ENCODE data around the gene NPIPA1.
"Not testable (repeated sequence)": the region's sequence is repeated elsewhere in the genome, so short reads cannot be mapped to it uniquely, and the experiment has no call there.

Gene NPIPA1

DNA sequence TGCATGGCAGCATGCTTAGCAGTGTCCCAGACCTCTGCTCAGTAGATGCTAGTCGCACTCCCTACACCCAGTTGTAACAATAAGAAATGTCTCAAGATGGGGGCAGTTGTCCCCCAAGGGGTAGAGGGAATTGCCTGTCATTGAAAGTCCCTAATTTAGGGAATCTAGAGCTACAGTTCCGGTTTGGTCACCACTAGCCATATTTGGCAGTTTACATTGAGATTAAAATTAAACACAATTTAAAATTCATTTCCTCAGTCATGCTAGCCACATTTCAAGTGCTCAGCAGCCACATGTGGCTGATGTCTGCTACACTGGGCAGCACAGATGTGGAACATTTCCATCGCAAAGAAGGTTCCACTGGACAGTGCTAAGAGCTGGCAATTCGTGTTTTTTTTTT is 41.7 kb downstream of the NPIPA1 start:
- not testable (repeated sequence) for DNase-seq

DNA sequence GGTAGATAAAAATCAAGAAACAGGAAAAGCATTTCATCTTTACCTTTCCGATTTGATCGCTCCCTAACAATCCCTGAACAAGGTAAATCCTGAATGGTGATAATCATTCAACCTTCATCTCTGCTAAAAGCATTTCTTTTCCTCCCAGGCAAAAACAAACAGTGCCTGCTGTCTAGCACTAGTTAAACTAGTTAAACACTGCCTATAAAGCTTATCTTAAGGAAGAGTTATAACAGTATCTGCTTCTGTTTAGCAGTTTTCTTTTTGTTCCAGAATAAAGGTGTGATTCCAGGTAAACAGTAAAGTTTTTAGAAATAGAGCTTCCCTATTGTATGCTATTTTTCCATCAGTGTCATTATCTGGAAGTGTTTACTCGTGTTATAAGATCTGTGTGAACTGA is 44.0 kb downstream of the NPIPA1 start:
- not testable (repeated sequence) for DNase-seq

DNA sequence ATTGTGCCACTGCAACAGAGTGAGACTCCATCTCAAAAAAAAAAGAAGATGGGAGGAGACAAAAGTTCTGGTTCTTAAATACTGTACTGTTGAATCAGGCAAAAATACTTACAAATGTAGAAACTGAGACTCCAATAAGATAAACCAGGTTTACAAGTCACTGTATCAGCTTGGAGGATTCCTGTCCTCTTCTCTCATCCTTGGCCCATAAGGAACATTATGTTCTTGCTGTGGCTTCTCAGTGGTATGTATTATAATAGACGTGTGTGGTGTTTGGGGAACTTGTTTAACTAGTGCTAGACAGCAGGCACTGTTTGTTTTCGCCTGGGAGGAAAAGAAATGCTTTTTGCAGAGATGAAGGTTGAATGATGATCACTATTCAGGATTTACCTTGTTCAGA is 45.3 kb downstream of the NPIPA1 start:
- not testable (repeated sequence) for DNase-seq

DNA sequence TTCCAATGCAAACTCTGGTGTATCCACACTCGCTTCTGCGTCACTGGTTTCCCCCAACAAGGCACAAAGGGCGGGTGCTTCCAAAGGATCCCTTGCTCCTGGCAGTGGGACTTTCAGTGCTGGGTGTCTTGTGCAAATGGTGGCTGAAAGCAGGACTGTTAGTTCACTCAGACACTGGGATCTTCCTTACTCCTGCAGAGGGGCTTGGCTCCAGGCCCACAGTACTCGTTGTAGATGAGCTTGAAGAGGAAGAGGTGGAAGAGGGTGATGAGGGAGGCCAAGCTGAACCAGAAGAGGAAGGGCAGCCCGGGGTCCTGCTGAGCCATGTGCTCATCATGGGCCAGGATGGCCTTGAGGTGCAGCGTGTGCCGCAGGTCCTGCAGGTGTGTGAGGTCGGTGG is 50.8 kb downstream of the NPIPA1 start:
- DNase-seq: not testable (repeated sequence)

DNA sequence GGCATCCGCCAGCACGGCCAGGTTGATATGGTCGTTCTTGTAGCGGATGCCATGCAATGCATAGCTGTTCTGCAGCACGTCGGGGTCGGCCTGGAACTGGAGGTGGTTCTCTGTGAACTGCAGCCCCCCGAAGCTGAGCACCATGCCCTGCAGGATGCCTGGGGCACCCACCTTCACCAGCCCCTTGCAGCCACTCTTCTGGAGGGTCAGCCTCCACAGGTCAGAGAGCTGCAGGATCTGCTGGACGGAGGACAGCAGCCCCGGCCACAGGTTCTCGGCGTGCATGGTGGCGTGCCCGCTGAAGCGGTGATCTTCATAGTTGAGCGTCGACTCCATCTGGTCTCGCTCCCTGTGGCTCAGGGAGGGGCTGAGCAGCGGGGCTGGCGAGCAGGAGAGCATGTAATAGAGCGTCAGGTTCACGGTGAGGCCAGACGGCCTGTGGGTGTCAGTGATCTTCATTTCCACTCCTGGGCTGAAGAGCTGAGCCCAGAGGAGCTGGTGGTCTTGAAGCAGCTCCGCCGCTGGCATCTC is 51.5 kb downstream of the NPIPA1 start:
- DNase-seq: not testable (repeated sequence)

DNA sequence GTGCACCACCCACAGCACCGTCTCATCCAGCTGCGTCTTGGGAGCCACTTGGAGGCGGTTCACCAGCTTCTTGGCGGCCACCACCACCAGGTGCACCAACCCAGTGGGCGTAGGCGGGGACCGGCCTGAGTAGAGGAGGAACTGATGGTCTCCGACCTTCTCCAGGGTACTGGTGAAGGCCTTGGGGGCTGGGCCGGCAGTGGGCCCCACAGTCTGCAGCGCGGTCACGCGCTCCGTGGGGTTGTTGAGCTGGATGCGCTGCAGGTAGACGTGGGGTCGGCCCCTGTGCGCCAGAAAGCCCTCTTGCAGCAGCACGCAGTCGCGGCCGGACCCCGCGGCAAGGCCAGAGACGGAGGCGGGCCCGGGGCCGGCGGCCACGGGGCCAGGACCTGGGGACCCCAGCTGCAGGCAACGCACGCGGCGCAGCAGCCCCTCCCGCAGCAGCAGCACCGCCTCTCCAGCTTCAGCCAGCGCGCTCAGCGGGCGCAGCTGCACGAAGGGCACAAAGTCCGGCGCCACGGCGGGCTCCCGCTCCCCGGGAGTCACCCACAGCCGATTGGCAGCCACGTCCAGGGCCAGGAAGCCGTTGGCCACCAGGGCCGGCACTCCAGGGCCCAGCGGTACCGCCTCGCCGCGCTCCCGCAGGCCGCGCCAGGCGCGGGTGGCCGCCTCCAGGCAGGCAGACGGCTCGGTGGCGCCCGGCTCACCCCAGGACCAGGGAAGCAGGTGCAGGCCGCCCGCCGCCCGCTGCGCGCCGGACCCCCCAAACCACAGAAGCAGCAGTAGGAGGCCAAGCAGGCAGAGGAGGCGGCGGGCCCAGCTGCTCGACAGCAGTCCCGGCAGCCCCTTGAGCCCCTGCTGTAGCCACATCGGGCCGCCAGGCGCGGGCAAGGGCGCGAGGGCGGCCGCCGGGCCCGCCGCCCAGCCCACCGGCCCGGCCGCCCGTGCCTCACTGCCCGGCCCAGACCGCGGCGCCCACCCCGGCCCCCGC is 52.3 kb downstream of the NPIPA1 start:
- not testable (repeated sequence) for DNase-seq

DNA sequence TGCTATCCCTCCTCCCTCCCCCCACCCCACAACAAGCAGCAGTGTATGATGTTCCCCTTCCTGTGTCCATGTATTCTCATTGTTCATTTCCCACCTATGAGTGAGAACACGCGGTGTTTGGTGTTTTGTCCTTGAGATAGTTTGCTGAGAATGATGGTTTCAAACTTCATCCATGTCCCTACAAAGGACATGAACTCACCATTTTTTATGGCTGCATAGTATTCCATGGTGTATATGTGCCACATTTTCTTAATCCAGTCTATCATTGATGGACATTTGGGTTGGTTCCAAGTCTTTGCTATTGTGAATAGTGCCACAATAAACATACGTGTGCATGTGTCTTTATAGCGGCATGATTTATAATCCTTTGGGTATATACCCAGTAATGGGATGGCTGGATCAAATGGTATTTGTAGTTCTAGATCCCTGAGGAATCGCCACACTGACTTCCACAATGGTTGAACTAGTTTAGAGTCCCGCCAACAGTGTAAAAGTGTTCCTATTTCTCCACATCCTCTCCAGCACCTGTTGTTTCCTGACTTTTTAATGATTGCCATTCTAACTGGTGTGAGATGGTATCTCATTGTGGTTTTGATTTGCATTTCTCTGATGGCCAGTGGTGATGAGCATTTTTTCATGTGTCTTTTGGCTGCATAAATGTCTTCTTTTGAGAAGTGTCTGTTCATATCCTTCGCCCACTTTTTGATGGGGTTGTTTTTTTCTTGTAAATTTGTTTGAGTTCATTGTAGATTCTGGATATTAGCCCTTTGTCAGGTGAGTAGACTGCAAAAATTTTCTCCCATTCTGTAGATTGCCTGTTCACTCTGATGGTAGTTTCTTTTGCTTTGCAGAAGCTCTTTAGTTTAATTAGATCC is 56.3 kb downstream of the NPIPA1 start:
- DNase-seq: not testable (repeated sequence)

DNA sequence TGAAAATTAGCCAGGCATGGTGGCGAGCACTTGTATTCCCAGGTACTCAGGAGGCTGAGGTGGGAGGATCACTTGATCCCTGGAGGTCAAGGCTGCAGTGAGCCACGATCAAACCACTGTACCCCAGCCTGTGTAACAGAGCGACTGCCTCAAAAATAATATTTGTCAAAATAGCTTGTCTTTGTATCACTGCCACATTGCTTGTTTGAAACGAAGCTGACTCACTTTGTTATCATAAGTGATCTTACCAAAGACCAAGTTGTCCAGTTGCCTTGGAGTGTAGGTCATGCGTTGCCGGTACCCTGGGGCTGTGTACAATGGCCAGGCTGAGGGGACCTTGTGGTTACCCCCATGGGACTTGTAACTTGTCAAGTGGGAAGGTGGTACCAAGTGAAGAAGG is 59.5 kb downstream of the NPIPA1 start:
- DNase-seq: not testable (repeated sequence)

DNA sequence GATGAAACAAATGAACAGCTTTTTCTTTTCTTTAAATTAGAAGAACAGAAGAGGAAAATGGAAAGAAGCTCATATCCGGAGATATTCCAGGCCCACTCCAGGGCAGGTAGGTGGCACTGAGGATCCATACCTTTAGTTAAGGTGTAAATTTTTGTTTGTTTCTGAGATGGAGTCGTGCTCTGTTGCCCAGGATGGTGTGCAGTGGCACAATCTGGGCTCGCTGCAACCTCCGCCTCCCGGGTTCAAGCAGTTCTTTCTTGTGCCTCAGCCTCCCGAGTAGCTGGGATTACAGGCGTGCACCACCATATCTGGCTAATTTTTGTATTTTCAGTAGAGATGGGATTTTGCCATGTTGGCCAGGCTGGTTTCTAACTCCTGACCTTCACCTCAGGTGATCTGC is 61.1 kb downstream of the NPIPA1 start:
- not testable (repeated sequence) for DNase-seq

DNA sequence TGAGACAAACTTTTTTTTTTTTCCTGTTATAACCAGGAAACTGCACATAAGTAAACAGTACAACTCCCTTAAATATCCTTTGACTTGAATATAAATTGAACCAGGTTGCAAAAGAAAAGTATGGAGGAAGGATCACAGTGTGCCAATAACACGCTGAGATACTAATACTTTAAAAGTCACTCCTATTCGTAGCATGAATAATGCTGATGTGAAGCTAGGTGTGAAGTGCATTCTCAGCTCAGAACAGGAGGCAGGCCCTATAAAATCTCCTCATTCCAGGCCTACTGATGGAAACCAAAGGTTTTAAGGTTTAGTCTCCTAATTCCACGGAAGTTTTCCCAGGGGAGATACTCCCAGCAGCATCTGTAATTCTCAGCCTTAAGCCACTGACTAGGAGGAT is 62.6 kb downstream of the NPIPA1 start:
- not testable (repeated sequence) for DNase-seq

Measured in stimulated activated CD4-positive, alpha-beta T cell treated with anti-CD3 and anti-CD28 coated beads, Interleukin-4, amount 100 ng/mL, for 24 hours (primary cell).